DOHH2 (cell line): ENCODE results near the gene VARS2.
"Not testable (repeated sequence)": the region's sequence is repeated elsewhere in the genome, so short reads cannot be mapped to it uniquely, and the experiment has no call there.

Experiments
- H3F3A ChIP-seq: fragments of 200-600 bp; sonication (generic), shearing (Covaris generic); 2 replicates; pipeline ENCODE4 v1.6.0; 2016; ENCODE audit warnings: antibody characterized with exemption, mild to moderate bottlenecking; ENCODE audit not compliant: control insufficient read depth, insufficient read depth
- H3K27ac ChIP-seq: fragments of 200-600 bp; sonication (generic); 2 replicates; pipeline ENCODE4 v1.5.1; 2014; ENCODE audit warnings: low read depth, mild to moderate bottlenecking, low read length, moderate library complexity
- H3K27me3 ChIP-seq: fragments of 200-600 bp; sonication (generic); 2 replicates; pipeline ENCODE4 v1.6.1; 2014; ENCODE audit warnings: mild to moderate bottlenecking, low read length, mixed read lengths; ENCODE audit not compliant: control insufficient read depth
- H3K36me3 ChIP-seq: fragments of 200-600 bp; sonication (generic); 2 replicates; pipeline ENCODE4 v1.6.1; 2014; ENCODE audit warnings: mild to moderate bottlenecking, low read length, moderate library complexity, mixed read lengths; ENCODE audit not compliant: control insufficient read depth
- H3K4me1 ChIP-seq: fragments of 200-600 bp; sonication (generic); 2 replicates; pipeline ENCODE4 v1.6.1; 2014; ENCODE audit warnings: mild to moderate bottlenecking, low read length, mixed read lengths; ENCODE audit not compliant: control insufficient read depth
- H3K4me2 ChIP-seq: fragments of 200-600 bp; sonication (generic); 2 replicates; pipeline ENCODE4 v1.6.0; 2014; ENCODE audit warnings: mild to moderate bottlenecking, low read length, moderate library complexity
- H3K4me3 ChIP-seq: fragments of 200-600 bp; sonication (generic); 2 replicates; pipeline ENCODE4 v1.5.1; 2014; ENCODE audit warnings: mild to moderate bottlenecking, low read length, mixed read lengths
- H3K79me2 ChIP-seq: fragments of 200-600 bp; sonication (generic); 2 replicates; pipeline ENCODE4 v1.6.1; 2014; ENCODE audit warnings: mild to moderate bottlenecking, low read length, mixed read lengths; ENCODE audit not compliant: control insufficient read depth
- H3K9me2 ChIP-seq: fragments of 200-600 bp; sonication (generic); replicated peaks from 2 replicates; pipeline ENCODE4 v1.6.1; 2014; ENCODE audit warnings: mild to moderate bottlenecking, low read length, mixed read lengths; ENCODE audit not compliant: control insufficient read depth
- H3K9me3 ChIP-seq: fragments of 200-600 bp; sonication (generic); 2 replicates; pipeline ENCODE4 v1.6.1; 2014; ENCODE audit warnings: antibody characterized with exemption, low read length, mixed read lengths; ENCODE audit not compliant: control insufficient read depth, insufficient read depth
- H4K20me1 ChIP-seq: fragments of 200-600 bp; sonication (generic); 2 replicates; pipeline ENCODE4 v1.6.0; 2014; ENCODE audit warnings: low read depth, mild to moderate bottlenecking, antibody characterized with exemption, low read length, moderate library complexity; ENCODE audit not compliant: control insufficient read depth, insufficient read depth
- EZH2phosphoT487 ChIP-seq: fragments of 200-600 bp; sonication (generic); IDR thresholded peaks from 2 replicates; pipeline ENCODE4 v1.6.1; 2017; ENCODE audit warnings: borderline replicate concordance, mild to moderate bottlenecking, antibody characterized with exemption, low read length, moderate library complexity, mixed read lengths
- TF ChIP-seq, protein P1 (sequence below): fragments of 200-600 bp; sonication (generic); IDR thresholded peaks from one replicate; pipeline ENCODE4 v1.5.1; 2014; ENCODE audit warnings: antibody characterized with exemption, mild to moderate bottlenecking, low read depth, low read length; ENCODE audit not compliant: poor library complexity, severe bottlenecking

The VARS2 gene

DNA sequence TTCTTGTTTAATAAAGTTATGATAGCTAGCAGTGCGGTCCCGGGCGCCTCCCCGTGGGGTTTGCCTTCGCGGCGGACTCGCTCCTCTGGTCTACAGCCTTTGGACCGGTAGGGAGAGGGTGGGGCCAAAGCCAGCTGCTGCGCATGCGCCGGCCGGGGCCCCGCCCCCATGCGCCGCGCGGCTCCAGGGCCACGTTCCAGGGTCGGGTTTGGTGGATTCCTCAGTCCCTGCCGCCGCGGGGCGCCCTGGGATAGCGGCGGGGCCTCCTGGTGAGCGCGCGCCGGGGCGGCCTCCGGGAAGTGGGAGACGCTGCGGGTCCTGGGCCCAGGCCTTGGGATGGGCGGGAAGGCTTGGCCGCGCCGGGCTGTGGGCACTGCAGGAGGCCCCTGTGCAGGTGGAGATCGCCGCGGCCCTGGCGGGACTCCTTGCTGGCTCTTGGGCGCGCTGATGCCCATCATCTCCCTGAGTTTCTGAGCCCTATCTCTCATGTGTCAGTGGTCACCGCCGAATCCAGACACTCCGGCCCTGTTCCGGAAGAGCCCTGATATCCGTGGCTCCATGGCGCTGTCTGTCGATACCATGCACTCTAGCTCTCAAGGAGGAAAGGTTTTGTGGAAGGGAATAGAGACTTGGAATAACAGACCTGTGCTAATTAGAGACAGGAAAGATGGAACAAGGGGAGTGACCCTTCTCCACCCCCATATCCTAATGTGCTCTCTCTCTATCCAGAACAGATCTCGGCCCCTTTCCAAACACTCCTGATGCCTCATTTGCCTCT is at the start of gene VARS2:
TSS of gene VARS2 (plus strand) at position 163 of the 778 bp plus-strand sequence. CDS start at position 762, 599 bp downstream.
- Histone ChIP-seq H3K4me2 (peak within 1 kb of the TSS; percentile 74), H3K4me3 (peak within 1 kb of the TSS; percentile 96), H4K20me1 (no peaks in the 10 kb centered on the region), H3K27ac (peak within 1 kb of the TSS; percentile 43), H3K9me3 (no peaks in the 10 kb centered on the region), H3K36me3 (peaks cover 57% of the 10 kb centered on the region), H3K9me2 (no peaks in the 10 kb centered on the region), H3K27me3 (no peaks in the 10 kb centered on the region), H3F3A (0 out of 2 replicates have a peak, but pooled peaks cover 5% of the 10 kb centered on the region), H3K79me2 (peaks cover 21% of the 10 kb centered on the region), H3K4me1 (peaks cover 23% of the 10 kb centered on the region)
- TF ChIP-seq EZH2phosphoT487, result no peak
- TF ChIP-seq, protein P1, sequence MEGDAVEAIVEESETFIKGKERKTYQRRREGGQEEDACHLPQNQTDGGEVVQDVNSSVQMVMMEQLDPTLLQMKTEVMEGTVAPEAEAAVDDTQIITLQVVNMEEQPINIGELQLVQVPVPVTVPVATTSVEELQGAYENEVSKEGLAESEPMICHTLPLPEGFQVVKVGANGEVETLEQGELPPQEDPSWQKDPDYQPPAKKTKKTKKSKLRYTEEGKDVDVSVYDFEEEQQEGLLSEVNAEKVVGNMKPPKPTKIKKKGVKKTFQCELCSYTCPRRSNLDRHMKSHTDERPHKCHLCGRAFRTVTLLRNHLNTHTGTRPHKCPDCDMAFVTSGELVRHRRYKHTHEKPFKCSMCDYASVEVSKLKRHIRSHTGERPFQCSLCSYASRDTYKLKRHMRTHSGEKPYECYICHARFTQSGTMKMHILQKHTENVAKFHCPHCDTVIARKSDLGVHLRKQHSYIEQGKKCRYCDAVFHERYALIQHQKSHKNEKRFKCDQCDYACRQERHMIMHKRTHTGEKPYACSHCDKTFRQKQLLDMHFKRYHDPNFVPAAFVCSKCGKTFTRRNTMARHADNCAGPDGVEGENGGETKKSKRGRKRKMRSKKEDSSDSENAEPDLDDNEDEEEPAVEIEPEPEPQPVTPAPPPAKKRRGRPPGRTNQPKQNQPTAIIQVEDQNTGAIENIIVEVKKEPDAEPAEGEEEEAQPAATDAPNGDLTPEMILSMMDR, result peak; percentile 35

DNA sequence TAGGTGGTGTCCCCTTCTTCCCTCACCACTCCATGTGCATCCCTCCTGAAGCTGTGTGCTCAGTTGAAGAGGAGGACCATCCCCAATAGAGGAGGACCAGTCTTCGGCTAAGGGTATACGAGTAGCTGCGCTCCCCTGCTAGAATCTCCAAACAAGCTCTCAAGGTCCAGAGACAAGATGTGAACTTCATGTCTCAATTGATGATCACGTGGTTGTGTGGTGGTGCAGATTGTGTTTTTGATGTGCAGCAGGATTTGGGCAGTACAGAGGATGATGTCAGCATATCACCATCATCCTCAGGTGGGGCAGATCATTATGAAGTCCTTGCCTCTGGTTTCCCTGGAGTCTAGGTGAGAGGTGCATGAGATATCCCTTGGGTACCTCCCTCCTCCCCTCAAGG is 49.7 kb upstream of the VARS2 start:
- no peak overlapping the region for H3K27ac ChIP-seq
- no peak for TF ChIP-seq EZH2phosphoT487
- TF ChIP-seq, protein P1, result no peak
- no peak overlapping the region for H3K4me3 ChIP-seq
- H3K79me2 ChIP-seq, result no peaks in the 10 kb centered on the region
- H3K9me2 ChIP-seq, result no peaks in the 10 kb centered on the region
- H3K27me3 ChIP-seq, result peaks cover 3% of the 10 kb centered on the region; the same call in 1 of the 2 replicates
- H4K20me1 ChIP-seq, result no peaks in the 10 kb centered on the region
- no peaks in the 10 kb centered on the region for H3F3A ChIP-seq
- no peaks in the 10 kb centered on the region for H3K36me3 ChIP-seq
- no peaks in the 10 kb centered on the region for H3K4me1 ChIP-seq
- H3K9me3 ChIP-seq, result peaks cover 8% of the 10 kb centered on the region; the same call in 1 of the 2 replicates
- H3K4me2 ChIP-seq, result no peak overlapping the region

DNA sequence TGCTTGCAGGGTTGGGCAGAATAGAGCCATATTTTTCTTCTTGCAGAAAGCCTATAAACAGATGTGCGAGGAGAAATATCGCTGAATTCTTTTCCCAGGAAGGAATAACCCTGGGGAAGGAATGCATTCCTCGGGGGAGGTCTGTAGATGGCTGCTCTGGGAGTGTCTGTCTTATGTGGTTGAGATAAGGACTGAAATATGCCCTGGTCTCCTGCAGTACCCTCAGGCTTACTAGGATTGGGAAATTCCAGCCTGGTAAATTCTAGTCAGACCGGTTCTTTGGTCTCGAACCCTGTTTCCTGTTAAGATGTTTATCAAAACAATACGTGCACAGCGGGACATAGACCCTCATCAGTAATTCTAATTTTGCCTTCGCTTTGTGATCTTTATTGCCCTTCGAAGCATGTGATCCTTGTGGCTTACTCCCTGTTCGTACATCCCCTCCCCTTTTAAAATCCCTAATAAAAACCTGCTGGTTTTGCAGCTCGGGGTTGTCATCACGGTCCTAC is 44.7 kb upstream of the VARS2 start:
- not testable (repeated sequence) for H3F3A ChIP-seq, H4K20me1 ChIP-seq, H3K9me3 ChIP-seq, H3K27me3 ChIP-seq, H3K4me3 ChIP-seq, H3K4me2 ChIP-seq, H3K4me1 ChIP-seq, H3K36me3 ChIP-seq, H3K27ac ChIP-seq, H3K9me2 ChIP-seq, H3K79me2 ChIP-seq

DNA sequence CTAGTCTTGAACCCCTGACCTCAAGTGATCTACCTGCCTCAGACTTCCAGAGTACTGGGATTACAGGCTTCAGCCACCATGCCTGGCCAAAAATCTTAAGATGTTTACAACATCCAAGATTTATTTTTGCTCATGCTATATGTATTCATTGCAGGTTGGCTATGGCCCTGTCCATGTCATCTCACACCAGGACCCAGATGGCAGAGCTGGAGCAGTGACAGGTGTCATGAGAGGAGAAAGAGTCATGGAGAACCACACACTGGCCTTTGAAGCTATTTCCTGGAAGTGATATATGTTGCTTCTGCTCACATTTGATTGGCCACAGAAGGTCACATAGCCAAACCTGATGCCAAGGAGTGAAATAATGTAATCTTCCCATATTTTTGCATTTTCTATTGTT is 43.5 kb upstream of the VARS2 start:
- H3F3A ChIP-seq, result no peaks in the 10 kb centered on the region
- no peaks in the 10 kb centered on the region for H3K9me2 ChIP-seq
- H4K20me1 ChIP-seq, result no peaks in the 10 kb centered on the region
- H3K36me3 ChIP-seq, result no peaks in the 10 kb centered on the region
- no peak overlapping the region for H3K4me2 ChIP-seq
- H3K4me3 ChIP-seq, result no peak overlapping the region
- peaks cover 5% of the 10 kb centered on the region for H3K9me3 ChIP-seq
- no peaks in the 10 kb centered on the region for H3K79me2 ChIP-seq
- no peaks in the 10 kb centered on the region for H3K27me3 ChIP-seq
- no peaks in the 10 kb centered on the region for H3K4me1 ChIP-seq
- no peak for TF ChIP-seq EZH2phosphoT487
- TF ChIP-seq, protein P1, result no peak
- H3K27ac ChIP-seq, result no peak overlapping the region
